Left ventricle myocardium superior (tissue), 1 donor: Measurements from ENCODE around the gene CPPED1. TPM values are rescaled to one million over a fixed set of nuclear protein-coding genes. Genes with fewer than 3 reads are reported as not detected.

ENCODE experiments used
- ATAC-seq: fragments of 200-7000 bp; cut with Tn5 transposase; one replicate; pipeline ENCODE4 v1.9.1; 2020; ENCODE audit warnings: mild to moderate bottlenecking, moderate library complexity
- DNase-seq: peaks from one replicate; pipeline ENCODE4 v3.0.0-alpha.2; 2020
- intact Hi-C: fragments of 100-400 bp; cut with micrococcal nuclease; formaldehyde crosslinking; loops from one replicate; pipeline ENCODE4 v1.11.0; 2022
- total RNA-seq: library from RNA; stranded (reverse); fragmentation: NEBNext Ultra II Directional; extraction: Animal tissue kit (Norgen Biotek cat#: 25700); gene quantifications from one replicate; pipeline ENCODE4 v1.2.1, GENCODE V29; 2021
- donor health status: DM: no; HTN: yes; CAD: no; lungs with severe emphysema.

The CPPED1 gene
- total RNA-seq, 1 donor from 2014 or later: 15.1 TPM

DNA sequence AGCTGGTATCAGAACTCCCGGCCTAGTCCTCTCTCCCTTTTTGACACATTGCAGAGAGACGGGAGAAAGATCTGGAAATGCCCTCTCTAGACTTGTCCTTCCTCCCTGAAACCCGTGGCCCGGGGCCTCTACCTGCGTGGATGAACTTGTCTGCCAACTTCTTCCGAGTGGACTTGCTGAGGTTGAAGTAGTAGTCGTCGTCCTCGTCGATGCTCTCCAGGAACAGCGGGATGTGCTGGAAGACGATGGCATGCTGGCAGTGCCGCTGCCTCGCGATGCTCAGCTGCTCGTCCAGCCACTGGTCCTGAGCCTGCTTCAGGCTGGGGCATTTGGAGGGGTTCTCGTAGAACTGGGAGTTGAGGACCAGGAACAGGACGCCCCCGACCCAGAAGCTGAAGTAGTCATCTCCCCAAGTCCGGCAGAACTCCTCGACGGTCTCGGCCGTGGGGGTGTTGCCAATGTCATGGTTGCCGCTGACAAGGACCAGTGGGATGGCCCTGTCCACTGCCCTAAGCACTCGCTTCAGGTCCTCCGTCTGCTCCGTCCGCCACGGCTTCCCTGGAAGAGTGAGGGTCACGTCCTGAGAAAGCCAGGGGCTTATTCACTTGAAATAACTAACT is 99.1 kb downstream of the CPPED1 start:
- ATAC-seq: no peak
- DNase-seq: no peak
- intact Hi-C loops: no loop called here

DNA sequence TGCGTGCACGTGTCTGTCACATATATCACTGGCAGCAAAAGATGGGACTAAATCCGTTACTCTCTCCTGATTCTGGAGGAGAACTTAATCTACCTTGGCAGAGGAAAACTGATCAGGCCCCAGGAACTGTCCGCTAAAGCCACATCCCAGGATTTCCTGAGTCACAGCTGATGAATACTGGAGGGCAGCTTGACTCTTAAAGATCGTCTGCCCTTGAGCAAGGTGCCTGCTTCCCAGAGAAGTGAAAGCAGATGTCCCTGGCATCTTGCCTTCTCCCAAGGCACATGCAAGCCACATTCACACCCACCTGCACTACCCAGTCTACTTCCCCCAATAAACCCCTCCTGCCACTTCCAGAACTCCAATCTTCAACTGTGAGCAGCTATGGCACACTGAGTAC is 99.8 kb downstream of the CPPED1 start:
- intact Hi-C loops: no loop called here
- ATAC-seq (no peak), DNase-seq (no peak)

DNA sequence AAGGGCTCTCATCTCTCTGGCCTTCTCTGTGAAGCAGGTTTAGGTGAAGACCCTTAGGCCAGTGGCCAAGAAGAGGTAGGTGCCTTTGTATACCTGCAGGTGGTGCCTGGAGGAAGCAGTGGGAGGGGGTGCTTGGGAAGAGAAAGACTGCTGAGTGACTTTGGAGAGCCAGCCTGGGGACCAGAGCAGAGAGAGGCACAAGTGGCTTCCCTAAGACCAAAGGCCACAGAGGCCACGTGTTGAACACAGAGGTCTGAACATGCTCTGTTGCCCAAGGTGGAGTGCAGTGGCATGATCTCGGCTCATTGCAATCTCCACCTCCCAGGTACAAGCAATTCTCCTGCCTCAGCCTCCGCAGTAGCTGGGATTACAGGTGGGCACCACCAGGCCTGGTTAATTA is 103.5 kb downstream of the CPPED1 start:
- no peak for ATAC-seq
- intact Hi-C loops: no loop called here
- no peak for DNase-seq

DNA sequence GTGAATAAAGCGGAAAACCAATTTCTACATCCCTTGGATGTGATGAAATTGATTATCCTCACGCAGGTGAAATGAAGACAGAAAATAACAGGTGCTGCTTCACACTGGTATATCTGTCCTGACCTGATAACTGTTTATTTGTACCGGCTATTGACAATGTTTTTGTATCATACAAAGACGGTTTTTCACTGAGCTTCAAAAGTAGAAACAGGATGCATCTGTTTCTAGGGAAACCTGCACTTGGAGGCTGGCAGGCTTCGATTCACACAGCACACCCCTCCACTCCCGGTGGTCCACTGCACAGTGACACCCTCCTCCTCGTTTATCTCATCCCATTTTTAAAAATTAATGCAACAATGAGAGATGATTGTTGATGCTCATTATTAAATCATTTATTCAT is 104.5 kb downstream of the CPPED1 start:
- ATAC-seq (no peak), DNase-seq (no peak)
- intact Hi-C loops: no loop called here

DNA sequence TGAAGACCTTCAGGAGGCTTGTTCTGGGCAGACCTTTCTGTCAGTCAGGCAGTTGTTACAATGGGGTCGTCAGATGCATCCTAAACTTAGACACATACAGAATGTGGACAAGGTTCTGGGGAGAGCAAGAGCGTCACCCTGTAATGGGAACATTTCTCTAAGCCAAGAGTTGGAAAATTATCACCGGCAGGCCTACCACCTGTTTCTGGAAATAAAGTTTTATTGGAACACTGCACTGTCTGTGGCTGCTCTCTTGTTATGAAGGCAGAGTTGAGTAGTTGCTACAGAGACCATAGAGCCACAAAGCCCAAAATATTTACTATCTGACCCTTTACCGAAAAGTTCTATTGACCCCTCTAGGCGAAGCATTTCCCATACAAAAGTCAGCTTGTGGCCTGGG is 106.2 kb downstream of the CPPED1 start:
- DNase-seq: no peak
- intact Hi-C loops: no loop called here
- no peak for ATAC-seq

DNA sequence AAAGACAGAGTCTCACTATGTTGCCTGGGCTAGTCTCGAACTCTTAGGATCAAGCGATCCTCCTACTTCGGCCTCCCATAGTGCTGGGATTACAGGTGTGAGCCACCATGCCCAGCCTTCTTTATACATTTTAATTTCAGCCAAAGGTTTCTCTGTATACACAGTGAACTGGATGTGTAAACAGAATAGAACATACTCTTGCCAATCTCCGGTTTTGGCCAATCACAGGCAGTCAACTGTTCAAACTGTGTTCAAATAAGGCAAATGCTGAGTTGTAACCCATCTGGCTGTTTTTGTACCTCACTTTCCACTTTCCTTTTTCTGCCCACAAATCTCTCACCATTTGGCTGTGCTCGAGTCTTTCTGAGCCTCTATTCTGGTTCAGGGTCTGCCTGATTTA is 108.2 kb downstream of the CPPED1 start:
- ATAC-seq: no peak
- intact Hi-C loops: no loop called here
- no peak for DNase-seq

DNA sequence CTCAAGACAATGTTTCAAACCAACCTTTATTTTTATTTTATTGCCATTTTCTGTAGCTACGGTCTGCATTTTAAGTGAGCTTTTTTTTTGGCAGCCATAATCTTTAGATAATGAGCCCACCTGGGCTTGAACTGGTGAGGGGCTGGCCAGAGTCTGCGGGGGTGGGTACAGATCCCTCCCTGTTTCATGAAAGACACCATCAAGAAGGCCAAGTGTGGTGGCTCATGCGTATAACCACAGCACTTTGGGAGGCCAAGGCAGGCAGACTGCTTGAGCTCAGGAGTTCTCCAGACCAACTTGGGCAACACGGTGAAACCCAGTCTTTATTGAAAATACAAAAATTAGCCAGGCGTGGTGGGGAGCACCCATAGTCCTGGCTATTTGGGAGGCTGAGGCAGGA is 113.7 kb downstream of the CPPED1 start:
- no peak for ATAC-seq

DNA sequence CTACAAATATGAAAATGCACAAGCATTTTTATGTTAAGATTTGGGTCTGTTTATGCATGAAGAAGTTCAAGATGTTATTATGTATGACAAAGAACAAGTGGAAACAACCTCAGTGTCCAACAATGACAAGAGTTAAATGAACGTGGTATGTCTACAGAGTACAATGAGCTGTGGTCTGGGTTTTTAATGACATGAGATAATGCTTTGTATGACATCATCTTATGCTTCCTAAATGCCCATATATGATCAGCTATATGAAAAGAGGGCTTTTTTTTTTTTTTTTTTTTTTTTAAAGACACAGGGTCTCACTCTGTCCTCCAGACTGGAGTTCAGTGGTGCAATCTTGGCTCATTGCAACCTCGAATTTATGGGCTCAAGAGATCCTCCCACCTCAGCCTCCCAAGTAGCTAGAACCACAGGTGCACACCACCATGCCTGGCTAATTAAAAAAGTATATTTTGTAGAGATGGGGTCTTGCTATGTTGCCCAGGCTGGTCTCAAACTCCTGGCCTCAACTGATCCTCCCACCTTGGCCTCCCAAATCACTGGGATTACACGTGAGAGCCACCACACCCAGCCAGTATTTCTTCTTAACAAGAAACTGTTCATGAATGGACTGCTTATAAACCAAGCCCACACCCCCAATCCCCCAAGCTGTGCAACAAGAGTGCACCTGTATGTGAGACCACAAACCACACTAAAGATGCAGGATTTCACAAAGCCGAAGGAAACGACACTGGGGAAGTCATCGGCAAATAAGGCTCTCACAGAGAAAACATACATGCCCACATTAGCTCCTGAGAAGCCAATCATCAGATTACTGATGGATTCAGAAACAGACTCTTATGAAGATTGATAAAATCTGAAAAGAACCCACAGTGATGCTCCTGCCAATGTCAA is 114.5 kb downstream of the CPPED1 start:
- intact Hi-C loops: no loop called here
- DNase-seq: no peak
- ATAC-seq: no peak

More for the DNA sequence above, 113.7 kb downstream of the CPPED1 start:
- intact Hi-C loops: no loop called here
- no peak for DNase-seq

DNA sequence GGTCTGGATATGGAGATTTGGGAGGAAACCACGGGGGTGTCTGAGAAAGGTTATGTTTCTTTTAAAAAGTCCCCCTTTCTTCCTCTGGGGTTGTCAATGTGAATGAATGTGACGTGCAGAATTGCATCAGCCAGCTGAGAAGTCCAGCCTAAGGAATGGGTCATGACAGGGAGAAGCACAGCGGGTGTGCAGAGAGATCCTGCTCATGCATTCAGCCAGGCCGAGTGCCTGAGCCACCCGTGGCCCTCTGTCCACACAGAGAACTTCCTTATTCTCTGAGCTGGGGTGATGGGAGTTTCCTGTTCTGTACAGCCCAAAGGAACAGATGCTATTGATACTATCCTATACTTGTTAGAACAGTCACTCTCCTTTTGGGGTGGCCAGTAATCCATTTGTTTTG is 117.9 kb downstream of the CPPED1 start:
- peak; percentile 34 for DNase-seq
- ATAC-seq: peak; percentile 35
- intact Hi-C loops: no loop called here

DNA sequence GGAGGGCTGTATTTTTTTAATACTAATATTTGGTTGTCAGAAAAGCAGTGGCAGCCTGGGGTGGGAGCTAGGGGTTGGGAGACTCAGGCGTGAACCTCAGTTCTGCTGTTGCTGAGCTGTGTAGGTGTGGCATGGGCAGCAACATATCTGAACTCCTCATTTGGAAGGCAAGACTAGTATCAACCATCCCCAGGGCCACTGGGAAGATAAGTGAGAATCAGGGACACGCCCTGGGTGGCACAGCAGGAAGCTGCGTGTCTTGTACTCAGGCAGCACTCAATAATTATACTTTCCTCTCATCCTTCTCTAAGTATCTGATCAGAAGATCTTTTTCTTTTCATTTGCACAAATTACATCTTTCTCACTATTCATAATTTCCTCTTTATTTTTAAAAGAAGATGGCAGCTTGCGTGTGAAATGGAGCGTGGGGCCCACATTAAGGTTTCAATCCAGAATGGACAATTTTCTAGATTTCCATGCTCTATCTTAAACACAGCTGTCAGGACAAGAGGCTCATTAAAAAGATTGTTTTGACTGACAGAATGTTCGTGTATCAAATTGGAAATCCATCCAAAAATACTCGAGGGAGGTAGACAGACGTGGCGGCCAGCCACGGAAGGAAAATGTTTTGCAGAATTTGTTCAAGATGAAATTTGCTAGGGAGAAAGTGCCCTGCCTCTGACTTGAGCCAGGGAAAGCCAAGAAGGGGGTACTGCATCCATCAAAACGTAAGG is 121.1 kb downstream of the CPPED1 start:
- ATAC-seq: no peak
- intact Hi-C loops: no loop called here
- DNase-seq: no peak

DNA sequence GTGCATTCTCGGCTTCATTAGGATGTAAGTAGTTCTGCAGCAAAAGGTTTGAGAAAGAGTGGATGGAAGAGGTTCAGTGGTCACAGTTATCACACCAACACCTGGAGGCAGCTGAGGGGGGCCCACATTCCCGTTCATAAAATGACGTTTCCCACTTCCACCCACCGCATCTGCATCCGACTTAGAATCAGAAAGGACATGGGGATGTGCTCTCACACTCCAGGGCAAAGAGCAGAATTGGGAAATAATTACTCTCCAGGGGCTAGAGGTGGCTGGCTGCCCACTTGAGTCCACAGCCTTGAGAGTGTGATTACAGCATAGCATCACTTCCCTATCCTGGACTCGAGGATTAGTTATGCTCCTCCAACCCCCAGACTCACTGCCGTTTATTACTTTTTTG is 122.0 kb downstream of the CPPED1 start:
- intact Hi-C loops: no loop called here
- peak; percentile 68 for ATAC-seq
- peak; percentile 39 for DNase-seq

DNA sequence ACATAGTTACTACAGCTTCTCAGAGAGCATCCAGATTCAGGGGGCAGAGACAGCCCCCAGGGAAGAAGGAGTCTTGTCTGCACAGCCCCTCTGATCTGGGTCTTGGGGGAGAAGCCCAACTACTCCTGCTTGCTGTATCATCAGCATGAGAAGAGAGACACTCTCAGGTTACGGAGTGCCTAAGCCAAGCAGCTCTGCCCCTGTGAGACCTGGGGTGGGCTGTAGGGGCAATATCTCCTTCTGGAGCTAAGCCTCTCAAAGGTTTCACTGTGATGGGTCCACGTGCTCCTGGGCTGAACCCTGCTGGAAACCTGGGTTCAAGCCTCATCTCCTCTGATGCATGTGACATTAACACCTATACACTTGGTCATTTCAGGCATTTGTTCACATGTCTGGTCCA is 123.2 kb downstream of the CPPED1 start:
- DNase-seq: no peak
- intact Hi-C loops: no loop called here
- ATAC-seq: no peak

DNA sequence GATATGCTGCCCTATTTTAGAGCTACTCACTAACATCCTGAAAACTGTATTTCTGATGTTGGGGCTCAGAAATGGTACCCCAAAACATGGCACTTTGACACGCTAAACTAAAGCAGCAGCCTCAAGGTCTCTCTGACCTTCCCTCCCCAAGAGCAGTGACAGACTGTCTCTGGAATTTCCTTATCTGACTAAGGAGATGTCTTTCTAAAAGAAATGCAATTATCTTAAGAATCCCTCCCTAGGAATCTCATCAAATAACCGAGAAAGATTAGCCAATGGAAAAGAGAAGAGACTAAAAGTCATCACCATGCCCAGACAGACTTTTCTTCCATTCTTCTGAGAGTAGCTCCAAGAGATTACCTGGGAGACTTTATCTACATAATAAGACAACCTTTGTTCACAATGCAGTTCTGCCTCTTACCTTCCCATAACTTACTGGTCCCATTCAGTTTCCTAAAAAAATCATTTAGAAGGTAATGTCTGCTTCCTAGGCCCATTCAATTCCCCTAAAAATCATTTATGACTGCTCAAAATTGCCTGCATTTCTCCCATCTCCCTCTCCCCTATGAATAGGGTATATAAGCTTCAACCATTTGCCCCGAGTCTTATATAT is 123.9 kb downstream of the CPPED1 start:
- intact Hi-C loops: no loop called here
- no peak for DNase-seq
- no peak for ATAC-seq

DNA sequence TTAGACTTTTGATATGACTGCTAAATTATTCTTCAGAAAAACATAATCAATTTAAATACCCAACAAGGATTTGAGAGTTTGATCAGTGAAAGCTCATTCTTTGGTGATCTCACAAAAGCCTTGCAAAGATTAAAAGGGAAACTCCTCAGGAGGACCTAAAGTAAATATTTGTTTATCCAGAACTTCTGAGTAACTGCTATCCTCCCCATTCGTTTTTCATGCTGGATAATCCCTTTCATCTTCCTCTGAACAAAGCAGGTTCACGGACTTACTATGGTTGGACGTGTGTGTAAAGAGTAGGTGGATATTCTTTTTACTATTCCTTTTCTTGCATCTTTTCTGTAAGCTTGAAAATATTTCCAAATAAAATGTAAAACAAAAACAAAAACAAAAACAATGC is 124.7 kb downstream of the CPPED1 start:
- no peak for ATAC-seq
- intact Hi-C loops: no loop called here
- no peak for DNase-seq

DNA sequence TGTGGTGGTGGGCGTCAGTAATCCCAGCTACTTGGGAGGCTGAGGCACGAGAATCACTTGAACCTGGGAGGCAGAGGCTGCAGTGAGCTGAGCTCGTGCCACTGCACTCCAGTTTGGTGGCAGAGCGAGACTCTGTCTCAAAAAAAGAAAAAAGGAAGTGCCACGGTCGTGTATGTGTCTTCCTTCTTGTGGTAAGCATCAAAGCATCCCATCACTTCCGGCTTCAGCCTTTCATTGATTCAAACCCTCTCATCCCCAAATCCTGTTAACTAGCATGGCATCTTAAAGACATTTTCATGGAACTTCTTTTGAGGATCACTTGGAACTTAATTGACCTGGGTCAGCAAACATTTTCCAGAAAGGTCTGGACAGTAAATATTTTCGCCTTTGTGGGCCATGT is 126.2 kb downstream of the CPPED1 start:
- intact Hi-C loops: no loop called here
- DNase-seq: no peak
- ATAC-seq: no peak

DNA sequence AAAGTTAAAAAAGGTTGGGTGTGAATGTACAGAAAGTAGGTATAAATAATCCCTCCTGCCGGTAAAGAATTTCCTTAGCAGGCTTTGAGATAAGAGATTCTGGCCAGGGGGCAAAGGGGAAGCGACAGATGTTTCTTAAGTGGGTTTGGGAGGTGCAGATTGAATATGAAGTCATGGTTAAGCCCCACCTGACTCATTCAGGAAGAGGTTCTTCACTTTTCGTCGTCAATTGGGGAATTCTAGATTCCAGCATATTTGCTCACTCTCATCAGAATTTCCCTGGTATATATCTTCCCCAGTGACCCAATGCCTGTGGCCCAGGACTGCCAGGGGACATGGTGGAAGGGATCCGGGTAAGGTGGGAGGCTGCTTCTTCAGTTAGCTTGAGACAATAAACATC is 127.8 kb downstream of the CPPED1 start:
- intact Hi-C loops: no loop called here
- ATAC-seq: no peak
- DNase-seq: no peak

DNA sequence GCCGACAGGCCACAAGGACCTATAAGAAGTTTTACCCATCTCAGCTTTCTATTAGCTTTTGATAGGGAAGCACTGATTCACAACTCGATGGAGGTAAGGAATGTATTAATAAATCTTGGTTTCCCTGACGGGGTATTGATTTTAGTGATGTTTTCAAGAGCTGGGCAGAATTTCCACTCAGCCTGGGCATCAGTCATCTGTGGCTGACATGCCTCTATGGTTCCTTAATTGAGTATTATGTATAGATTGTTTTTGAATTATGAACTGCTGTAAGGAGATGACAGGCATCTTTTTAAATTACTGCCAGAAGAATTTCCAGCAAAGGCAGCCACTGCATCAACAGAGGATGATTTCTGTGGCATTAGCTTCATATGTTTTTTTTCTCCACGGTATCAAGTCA is 128.6 kb downstream of the CPPED1 start:
- no peak for ATAC-seq
- DNase-seq: no peak
- intact Hi-C loops: no loop called here

DNA sequence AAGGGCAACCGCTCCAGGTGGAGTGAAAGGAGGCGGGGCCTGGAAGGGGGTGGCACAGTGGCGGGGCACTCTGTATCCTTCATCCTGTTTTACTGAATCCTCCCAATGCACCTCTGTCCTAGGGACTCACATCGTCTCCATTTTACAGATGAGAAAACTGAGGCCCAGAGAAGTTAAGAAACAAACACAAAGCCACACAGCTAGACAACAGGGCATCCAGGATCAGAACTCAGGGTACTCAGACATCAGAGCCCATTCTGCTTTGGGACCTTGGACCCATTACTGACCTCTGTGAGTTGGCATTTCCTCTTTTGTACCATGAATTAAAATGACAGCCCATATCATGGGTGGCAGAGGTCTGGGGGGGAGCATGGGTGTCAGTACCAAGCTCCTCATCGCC is 129.2 kb downstream of the CPPED1 start:
- no peak for DNase-seq
- intact Hi-C loops: no loop called here
- ATAC-seq: no peak

DNA sequence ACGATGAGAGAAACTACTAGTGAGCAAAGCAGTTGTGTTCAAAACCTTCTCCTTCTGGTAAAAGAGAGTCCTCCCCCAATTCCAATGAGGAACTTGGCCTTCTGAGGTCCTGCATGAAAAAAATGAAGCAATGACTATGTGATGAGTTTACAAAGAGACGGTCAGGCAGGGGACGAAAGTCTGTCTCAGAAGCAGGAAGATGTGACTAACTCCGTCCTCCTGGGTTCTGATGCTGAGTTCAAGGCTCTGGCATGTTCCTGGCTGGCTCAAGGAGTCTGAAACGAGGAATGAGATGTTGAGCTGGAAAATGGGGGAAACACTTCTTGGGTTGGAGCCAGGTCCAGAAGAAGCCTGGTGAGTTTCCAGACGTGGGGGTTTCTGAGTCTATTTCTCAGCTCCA is 129.6 kb downstream of the CPPED1 start:
- ATAC-seq (no peak), DNase-seq (no peak)
- intact Hi-C loops: no loop called here

DNA sequence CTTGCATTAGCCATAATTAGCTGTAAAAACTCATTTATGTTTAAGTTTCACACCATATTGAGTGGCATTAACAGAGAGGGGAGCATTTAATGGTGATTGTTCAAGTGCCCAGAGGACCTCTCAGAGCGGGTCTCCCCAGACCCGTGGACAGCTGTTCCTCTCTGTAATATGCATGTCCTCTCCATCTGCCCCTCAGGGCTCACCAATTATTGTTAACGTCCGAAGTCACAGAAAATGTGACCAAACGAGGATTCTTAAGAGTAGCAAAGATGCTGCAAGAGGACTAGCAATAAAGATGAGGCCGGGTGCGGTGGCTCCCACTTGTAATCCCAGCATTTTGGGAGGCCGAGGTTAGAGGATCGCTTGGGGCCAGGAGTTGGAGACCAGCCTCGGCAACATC is 130.2 kb downstream of the CPPED1 start:
- intact Hi-C loops: no loop called here
- ATAC-seq: no peak

More for the DNA sequence above, 130.2 kb downstream of the CPPED1 start:
- no peak for DNase-seq
